Cerebellar cortex (tissue), 1 donor: ENCODE data around the gene HPCAL1.

Experiments
- DNase-seq: peaks from one replicate; pipeline ENCODE4 v3.0.0-alpha.2; 2015; ENCODE audit warnings: low spot score

Gene HPCAL1

GRCh38 chr2:10389573-10389972 lies 86.9 kb downstream of the HPCAL1 start:
- DNase-seq = no peak

GRCh38 chr2:10390369-10390801 lies 87.7 kb downstream of the HPCAL1 start:
- DNase-seq = no peak

- no peak for DNase-seq
These were observed 89.4 kb downstream of the HPCAL1 start for GRCh38 chr2:10392100-10392499.

- DNase-seq = no peak
These were observed 89.8 kb downstream of the HPCAL1 start for GRCh38 chr2:10392548-10392947.

GRCh38 chr2:10392951-10393639 lies 90.4 kb downstream of the HPCAL1 start:
- no peak for DNase-seq

- no peak for DNase-seq
These were observed 90.9 kb downstream of the HPCAL1 start for GRCh38 chr2:10393640-10393982.

- no peak for DNase-seq
These were observed 93.2 kb downstream of the HPCAL1 start for GRCh38 chr2:10395893-10396292.

- no peak for DNase-seq
These were observed 93.8 kb downstream of the HPCAL1 start for GRCh38 chr2:10396464-10396863.

- no peak for DNase-seq
These were observed 94.7 kb downstream of the HPCAL1 start for GRCh38 chr2:10397297-10397875.

GRCh38 chr2:10397878-10398277 lies 95.2 kb downstream of the HPCAL1 start:
- DNase-seq = no peak

- DNase-seq = no peak
These were observed 95.8 kb downstream of the HPCAL1 start for GRCh38 chr2:10398496-10398895.

- DNase-seq = no peak
These were observed 96.7 kb downstream of the HPCAL1 start for GRCh38 chr2:10399358-10399757.

GRCh38 chr2:10400002-10400401 lies 97.3 kb downstream of the HPCAL1 start:
- no peak for DNase-seq

GRCh38 chr2:10400568-10400977 lies 97.9 kb downstream of the HPCAL1 start:
- peak; percentile 54 for DNase-seq

GRCh38 chr2:10400978-10401951 lies 98.6 kb downstream of the HPCAL1 start:
- DNase-seq = no peak

GRCh38 chr2:10402062-10402585 lies 99.4 kb downstream of the HPCAL1 start:
- DNase-seq = no peak

- no peak for DNase-seq
These were observed 100.0 kb downstream of the HPCAL1 start for GRCh38 chr2:10402653-10403215.

GRCh38 chr2:10404324-10405143 lies 101.8 kb downstream of the HPCAL1 start:
- DNase-seq = no peak

GRCh38 chr2:10405448-10405847 lies 102.7 kb downstream of the HPCAL1 start:
- no peak for DNase-seq

- no peak for DNase-seq
These were observed 103.3 kb downstream of the HPCAL1 start for GRCh38 chr2:10406016-10406415.

GRCh38 chr2:10406491-10407188 lies 103.9 kb downstream of the HPCAL1 start:
- no peak for DNase-seq
